Sigmoid colon (tissue), 4 donors: ENCODE data around the gene INSL6.

ENCODE experiments used
- POLR2A ChIP-seq, 2 donors: fragments of 450-650 bp; IDR thresholded peaks; one replicate each; pipeline ENCODE4 v1.6.1; 2016; ENCODE audit warnings: antibody characterized with exemption in 2 of 2, mild to moderate bottlenecking in 2 of 2, moderate library complexity in 2 of 2
- POLR2AphosphoS5 ChIP-seq, 4 donors: sonication (generic); formaldehyde crosslinking; IDR thresholded peaks; one replicate each; pipeline ENCODE4 v1.6.1; 2017; ENCODE audit warnings: antibody characterized with exemption in 4 of 4
- TF ChIP-seq, protein P1 (sequence below), 4 experiments: fragments of 450-650 bp in 3 of 4; fragments of 200-600 bp in 1 of 4; IDR thresholded peaks; one replicate each; pipeline ENCODE4 v1.5.1; 2016 to 2019; ENCODE audit warnings: antibody characterized with exemption in 4 of 4, mild to moderate bottlenecking in 3 of 4, moderate library complexity in 2 of 4

DNA sequence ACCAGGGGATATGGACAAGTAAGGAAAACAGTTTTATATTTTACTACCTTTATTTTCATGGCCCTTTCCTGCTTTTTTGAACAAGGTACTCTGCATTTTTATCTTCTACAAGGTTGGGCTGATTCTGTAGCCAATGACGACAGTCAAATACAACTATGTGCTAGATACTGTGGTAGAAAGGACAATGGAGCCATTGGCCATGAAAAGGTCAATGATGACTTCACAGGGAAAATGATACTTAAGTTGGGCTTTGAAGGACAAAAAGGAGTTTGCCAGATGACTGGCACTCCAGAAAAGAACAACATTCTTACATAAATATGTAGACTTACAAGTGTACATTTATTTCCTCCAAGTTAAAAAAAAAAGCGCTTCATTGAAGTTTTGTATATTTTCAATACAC, 663 bp downstream of the INSL6 start:
- TF ChIP-seq, protein P1, sequence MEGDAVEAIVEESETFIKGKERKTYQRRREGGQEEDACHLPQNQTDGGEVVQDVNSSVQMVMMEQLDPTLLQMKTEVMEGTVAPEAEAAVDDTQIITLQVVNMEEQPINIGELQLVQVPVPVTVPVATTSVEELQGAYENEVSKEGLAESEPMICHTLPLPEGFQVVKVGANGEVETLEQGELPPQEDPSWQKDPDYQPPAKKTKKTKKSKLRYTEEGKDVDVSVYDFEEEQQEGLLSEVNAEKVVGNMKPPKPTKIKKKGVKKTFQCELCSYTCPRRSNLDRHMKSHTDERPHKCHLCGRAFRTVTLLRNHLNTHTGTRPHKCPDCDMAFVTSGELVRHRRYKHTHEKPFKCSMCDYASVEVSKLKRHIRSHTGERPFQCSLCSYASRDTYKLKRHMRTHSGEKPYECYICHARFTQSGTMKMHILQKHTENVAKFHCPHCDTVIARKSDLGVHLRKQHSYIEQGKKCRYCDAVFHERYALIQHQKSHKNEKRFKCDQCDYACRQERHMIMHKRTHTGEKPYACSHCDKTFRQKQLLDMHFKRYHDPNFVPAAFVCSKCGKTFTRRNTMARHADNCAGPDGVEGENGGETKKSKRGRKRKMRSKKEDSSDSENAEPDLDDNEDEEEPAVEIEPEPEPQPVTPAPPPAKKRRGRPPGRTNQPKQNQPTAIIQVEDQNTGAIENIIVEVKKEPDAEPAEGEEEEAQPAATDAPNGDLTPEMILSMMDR (IDR thresholded peaks at IDR 0.05) = no peak
- no peak for TF ChIP-seq POLR2A (IDR thresholded peaks at IDR 0.05)
- no peak for TF ChIP-seq POLR2AphosphoS5 (IDR thresholded peaks at IDR 0.05)
